HTR-8/SVneo (cell line): ENCODE results near the gene OR6B3.
A peak's percentile ranks its signal among the peaks of the same experiment; 100 is the strongest.
"Not testable (repeated sequence)": the region's sequence is repeated elsewhere in the genome, so short reads cannot be mapped to it uniquely, and the experiment has no call there.

ENCODE experiments used
- DNase-seq: peaks from one replicate; pipeline ENCODE4 v3.0.0; 2011; ENCODE audit warnings: low spot score, mixed read lengths; ENCODE audit not compliant: insufficient read length
- FAIRE-seq: peaks from 2 replicates; lab custom pipeline; 2011; peaks lifted over from hg19 to GRCh38; lab: Jason Lieb, UNC

Gene OR6B3

DNA sequence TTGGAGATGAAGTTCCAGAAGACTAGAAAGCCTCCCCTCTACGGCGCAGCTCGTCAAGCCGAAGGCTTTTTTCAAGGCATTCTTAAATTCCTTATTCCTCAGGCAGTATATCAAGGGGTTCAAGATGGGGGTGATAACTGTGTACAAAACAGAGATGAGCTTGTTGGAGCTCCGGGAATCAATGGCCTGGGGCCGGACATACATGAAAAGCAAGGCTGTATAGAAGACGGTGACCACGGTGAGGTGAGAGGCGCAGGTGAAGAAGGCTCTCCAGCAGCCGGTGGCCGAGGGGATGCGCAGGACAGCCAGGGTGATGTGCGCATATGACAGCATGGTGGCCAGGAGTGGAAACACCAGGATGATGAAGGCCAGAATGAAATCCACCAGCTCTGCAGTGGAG lies 8.2 kb downstream of the OR6B3 start:
- FAIRE-seq (no peak), DNase-seq (no peak)

DNA sequence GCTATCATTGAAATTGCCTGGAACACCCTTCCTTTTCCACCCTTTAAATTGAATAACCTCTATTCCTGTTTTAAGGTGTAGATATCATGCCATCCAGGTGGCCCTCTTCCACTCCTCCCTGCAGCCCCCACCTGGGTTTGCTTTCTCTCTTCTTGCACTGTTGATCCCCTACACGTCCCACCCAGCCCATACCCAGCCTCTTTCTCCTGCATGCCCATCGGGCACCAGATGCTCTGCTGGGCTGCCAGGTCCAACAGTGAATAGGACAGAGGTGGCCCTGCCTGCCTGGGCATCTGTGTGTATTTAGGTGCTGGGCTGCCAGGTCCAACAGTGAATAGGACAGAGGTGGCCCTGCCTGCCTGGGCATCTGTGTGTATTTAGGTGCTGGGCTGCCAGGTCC lies 9.2 kb downstream of the OR6B3 start:
- not testable (repeated sequence) for FAIRE-seq, DNase-seq

- FAIRE-seq = no peak
- DNase-seq = no peak
These were observed 9.9 kb downstream of the OR6B3 start for GRCh38 chr2:240043279-240043989.

DNA sequence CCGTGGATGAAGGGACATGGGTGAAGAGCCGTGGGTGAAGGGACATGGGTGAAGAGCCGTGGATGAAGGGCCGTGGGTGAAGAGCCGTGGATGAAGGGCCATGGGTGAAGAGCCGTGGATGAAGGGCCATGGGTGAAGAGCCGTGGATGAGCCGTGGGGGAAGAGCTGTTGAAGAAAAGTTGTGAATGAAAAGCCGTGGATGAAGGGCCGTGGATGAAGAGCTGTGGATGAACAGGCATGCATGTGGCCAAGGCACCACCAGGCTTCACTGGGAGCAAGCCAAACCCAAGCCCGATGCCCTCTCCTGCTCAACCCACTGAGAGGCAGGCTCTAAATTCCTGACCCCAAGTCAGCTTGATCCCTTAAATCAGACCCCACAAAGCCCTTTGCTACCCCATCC lies 10.6 kb downstream of the OR6B3 start:
- no peak for DNase-seq

DNA sequence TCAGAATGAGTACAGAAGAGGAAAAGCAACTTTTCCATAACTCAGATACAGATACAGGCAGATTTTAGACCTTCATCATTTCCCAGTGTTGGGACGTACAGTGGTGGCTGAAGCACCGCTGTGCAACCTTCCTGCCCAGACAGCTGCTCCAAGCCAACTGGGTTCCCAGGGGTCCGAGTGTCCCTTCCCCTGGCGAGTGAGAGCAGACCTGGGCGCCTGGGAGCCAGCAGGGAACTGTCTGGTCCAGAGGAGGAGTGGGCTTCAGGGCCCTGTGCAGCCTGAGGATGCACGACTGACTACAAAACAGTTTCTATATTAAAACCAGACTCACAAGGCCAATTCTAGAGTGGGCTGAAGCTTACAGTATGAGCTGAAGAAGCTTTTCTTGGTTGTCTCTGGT lies 12.0 kb downstream of the OR6B3 start:
- FAIRE-seq = no peak
- DNase-seq = no peak

More for the DNA sequence above, 10.6 kb downstream of the OR6B3 start:
- no peak for FAIRE-seq

- DNase-seq (no peak), FAIRE-seq (no peak)
These were observed 16.0 kb downstream of the OR6B3 start for GRCh38 chr2:240037358-240037757.

- FAIRE-seq = no peak
- DNase-seq = no peak
These were observed 20.0 kb downstream of the OR6B3 start for GRCh38 chr2:240033330-240033678.

DNA sequence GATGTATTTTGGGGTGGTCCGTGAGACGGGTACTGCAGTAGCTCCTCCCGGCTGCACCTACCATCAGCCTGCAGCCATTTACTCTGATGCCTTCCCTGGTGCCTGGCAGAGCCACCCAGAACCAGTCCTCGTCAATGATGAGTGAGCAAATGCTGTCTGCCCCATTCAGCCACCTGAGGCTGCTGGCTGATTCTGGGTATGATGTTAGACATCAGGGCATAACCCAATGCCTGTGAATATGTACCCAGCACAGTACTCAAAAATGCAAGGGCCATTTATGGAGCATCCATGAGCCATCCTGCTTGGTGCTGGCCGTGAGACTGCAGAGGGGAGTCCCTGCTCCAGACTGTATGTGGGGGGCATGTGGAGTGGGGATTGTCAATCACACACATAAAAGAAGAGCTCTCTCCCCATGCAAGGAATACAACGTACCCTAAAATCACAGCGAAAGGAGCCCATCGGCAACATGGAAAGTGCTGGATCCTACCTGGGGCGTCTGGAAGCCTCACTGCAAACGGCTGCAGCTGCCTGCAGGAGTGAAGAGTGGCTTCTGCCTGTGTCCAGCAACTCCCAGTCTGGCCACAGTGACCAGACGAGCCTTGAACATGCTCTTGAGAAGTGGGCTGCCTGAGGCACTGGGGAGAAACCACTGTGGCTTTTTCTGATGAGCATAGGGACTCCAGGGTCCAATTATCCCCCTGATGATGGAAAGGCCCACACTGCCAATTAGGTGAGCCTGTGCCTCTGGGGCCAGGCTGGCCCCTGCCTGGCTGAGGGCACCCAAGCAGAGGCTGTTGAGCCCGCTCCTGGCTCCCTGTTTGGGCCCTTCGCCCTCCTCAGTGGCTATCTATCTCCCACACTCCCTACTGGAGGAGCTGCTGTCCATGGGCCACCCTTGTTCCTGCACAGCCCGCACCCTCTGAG lies 20.7 kb downstream of the OR6B3 start:
- FAIRE-seq (no peak), DNase-seq (no peak)

- FAIRE-seq = no peak
These were observed 22.8 kb downstream of the OR6B3 start, which contains the start of gene OR6B2 for GRCh38 chr2:240030379-240031094. OR6B2 (minus strand) TSS chr2:240030429; CDS start chr2:240030429, 0 bp downstream.

DNA sequence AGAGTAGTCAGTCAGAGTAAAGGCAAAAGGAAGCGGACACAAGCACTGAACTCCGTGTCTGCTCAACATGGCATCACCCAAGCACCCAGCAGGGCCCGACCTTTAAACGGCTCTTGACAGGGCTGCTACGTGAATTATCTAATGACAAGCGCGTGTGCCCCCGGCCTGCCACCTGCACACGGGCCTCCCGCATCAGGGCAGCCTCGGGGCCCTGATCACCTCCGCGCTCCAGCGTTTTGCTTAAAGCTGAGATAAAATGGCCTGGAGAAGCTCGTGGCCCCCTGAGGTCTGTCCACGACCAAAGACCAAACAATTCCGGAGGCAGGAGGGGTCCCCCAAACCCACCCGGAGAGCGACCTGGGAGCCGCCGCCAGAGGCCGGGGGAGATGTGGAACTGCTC lies 28.6 kb downstream of the OR6B3 start:
- FAIRE-seq (no peak), DNase-seq (no peak)

More at GRCh38 chr2:240030379-240031094, 22.8 kb downstream of the OR6B3 start, which contains the start of gene OR6B2:
- no peak for DNase-seq

DNA sequence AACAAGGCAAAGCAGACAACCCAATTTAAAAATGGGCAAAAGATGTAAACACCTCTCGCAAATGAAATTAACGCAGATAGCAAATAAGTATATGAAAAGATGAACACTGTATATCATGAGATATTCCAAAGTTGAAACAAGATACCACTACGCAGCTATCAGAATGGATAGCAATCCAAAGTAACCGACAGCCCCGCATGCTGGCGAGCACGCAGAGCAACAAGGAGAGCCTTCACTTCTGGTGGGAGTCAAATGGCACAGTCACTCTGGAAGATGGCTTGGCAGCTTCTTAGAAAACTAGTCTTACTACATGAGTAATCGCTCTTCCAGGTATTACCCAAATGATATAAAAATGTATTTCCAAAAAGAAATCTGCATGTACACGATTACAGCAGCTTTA lies 29.5 kb downstream of the OR6B3 start:
- DNase-seq (no peak), FAIRE-seq (no peak)

DNA sequence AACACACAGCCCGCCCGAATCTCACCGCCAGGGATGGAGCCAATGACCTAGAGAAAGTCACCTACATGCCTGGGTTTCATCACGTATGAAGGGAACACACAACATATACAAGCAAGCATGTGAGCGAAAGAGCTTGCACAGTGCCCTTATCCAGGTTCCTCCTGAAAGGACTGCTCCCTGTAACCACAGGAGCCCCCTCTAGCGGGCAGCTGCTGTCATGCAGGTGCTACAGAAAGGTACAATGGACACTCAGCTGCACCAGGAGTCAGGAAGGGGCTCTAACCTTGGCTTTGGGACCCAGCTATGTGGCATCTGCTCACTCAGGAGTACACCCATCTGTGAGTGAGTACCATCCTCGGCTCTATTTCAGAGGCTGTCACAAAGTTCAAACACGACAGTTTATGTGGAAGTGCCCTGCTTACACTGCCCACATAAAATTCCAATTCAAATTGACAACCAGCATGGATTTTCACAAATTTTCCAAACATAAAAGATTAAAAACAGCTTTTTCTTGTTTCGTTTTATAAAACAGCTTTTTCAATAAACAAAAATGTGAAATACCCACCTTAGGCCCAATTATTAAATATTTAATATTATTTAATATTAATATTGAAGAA lies 31.7 kb downstream of the OR6B3 start:
- FAIRE-seq (no peak), DNase-seq (peak; percentile 74)

- DNase-seq (no peak), FAIRE-seq (no peak)
These were observed 35.1 kb downstream of the OR6B3 start for GRCh38 chr2:240018071-240018750.

GRCh38 chr2:240014327-240014726 lies 39.0 kb downstream of the OR6B3 start:
- no peak for FAIRE-seq
- no peak for DNase-seq

GRCh38 chr2:240013343-240013742 lies 40.0 kb downstream of the OR6B3 start:
- FAIRE-seq (no peak), DNase-seq (no peak)

DNA sequence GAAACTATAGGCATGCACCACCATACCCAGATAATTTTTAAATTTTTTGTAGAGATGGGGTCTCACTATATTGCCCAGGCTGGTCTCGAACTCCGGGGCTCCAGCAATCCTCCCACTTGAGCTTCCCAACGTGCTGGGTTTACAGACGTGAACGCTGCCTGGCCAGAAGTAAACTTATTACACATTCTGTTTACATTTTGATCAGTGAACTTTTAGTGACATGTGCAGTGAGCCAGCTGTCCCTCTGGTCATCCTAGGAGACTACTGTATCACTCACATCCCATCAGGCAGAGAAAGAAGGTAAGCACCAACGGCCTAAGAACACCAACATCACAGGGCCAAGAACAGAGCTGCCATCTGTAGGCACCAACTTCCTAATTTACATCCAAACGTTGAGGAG lies 50.3 kb downstream of the OR6B3 start:
- DNase-seq (no peak), FAIRE-seq (no peak)

DNA sequence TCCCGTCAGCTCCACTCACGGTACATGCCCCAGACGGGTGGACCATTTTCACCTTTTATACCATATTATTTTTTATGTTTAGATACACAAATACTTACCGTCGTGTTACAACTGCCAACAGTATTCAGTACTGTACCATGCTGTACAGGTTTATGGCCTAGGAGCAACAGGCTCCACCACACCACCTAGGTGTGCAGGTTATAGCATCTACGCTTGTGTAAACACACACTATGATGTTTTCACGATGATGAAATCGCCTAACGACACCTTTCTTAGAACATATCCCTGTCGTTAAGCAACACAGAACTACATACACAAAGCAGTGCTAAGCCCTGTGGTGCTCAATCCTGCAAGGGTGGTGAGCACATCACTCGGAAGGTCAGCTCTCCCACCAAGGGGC lies 52.6 kb downstream of the OR6B3 start:
- DNase-seq = no peak
- no peak for FAIRE-seq

GRCh38 chr2:239997686-239998409 lies 55.5 kb downstream of the OR6B3 start:
- DNase-seq (no peak), FAIRE-seq (no peak)
